GM19467 (cell line): ENCODE measurements around the gene SELENOS.

Source experiments
- ATAC-seq: cut with Tn5 transposase; IDR thresholded peaks from one replicate; pipeline ENCODE4 v1.9.1; 2021; ENCODE audit warnings: mild to moderate bottlenecking, moderate library complexity; ENCODE audit not compliant: unreplicated experiment

Gene SELENOS

GRCh38 chr15:101251830-101252820, 25.2 kb downstream of the SELENOS start, which contains the start of gene CHSY1:
TSS of gene CHSY1 (minus strand) at chr15:101252048. CDS start at chr15:101251456, 592 bp downstream.
- peak; percentile 63 for ATAC-seq

- ATAC-seq = peak; percentile 32
Measured at GRCh38 chr15:101250873-101251829, 26.1 kb downstream of the SELENOS start.

DNA sequence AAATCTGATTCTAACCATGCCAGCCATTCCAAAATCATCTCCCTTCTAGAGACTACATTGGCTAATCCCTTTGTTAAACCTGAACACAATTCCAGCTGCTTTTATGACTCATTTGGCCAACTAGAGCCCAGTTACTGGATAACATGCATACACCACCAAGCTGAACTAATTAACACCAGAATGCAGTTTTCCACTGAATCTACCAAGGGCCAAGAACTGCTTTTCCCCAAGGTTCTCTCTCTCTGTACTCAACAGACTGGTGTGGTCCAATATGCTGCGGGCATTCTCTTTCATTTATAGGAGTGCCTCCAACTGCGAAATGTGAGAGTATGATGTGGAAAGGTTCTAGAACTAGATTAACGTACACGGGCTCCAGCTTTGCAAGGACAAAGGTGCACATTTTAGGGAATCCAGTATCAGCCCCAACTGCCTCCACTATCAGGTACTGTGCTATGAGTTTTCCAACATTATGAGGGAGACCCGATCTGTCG, 26.9 kb downstream of the SELENOS start:
- no peak for ATAC-seq

GRCh38 chr15:101248274-101248673, 29.0 kb downstream of the SELENOS start:
- no peak for ATAC-seq

GRCh38 chr15:101246824-101247745, 30.2 kb downstream of the SELENOS start:
- no peak for ATAC-seq

GRCh38 chr15:101246391-101246790, 30.9 kb downstream of the SELENOS start:
- no peak for ATAC-seq

GRCh38 chr15:101244889-101245668, 32.2 kb downstream of the SELENOS start:
- no peak for ATAC-seq

- no peak for ATAC-seq
Measured at GRCh38 chr15:101244036-101244781, 33.1 kb downstream of the SELENOS start.

GRCh38 chr15:101243420-101243819, 33.9 kb downstream of the SELENOS start:
- no peak for ATAC-seq

DNA sequence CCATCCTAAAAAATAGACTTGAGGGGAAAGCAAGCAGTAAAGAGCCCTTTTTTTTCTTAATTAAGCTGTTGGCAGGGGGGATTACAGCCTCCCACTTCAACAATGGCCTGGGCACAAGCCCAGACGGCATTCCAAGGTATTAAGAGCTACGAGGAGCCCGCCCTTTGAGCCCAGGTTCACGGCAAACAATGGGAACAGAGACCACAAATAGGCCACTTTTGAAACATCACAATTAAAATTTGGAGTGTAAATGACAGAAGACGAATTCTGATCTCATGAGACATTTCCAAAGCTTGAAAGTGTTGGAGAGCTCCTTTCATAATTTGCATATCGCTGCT, 34.3 kb downstream of the SELENOS start:
- no peak for ATAC-seq

DNA sequence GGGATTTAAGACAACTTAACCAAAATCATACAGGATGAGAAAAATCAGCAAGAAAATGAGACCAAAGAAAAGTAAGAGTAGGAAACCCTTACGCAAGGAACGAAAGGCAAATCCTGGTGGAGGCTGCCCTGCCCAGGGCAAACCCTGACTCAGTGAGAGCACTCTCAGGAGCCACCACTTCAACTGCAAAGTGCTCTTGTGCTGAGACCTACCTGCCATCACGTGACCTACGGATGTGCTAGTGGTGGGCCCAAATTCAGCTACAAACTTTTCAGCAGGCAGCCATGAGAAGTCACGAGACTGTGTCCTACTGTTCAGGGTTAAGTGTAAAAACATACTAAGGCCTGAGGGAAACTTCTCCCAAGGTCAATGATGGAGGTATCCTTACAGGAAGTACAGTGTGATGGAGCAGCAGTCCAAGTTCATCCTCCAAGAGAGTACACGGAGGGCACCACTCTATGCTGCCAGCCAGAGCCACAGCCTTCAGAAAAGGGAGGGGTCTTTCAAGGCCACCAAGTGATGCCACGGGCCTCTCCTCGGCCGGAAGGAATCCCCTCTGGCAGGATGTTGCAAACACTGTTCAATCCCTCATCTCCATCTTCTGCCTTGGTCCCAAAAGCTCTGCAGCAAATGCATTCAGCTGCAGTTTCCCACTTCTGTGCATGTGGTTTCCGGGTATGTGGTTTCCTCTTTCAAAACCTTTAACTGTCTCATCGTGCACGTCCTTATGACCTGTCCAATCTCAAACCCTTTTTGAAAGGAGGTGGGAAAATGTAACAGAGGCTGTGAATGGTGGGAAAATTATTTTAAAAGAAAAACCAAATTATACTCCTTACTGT, 34.9 kb downstream of the SELENOS start:
- peak; percentile 59 for ATAC-seq

DNA sequence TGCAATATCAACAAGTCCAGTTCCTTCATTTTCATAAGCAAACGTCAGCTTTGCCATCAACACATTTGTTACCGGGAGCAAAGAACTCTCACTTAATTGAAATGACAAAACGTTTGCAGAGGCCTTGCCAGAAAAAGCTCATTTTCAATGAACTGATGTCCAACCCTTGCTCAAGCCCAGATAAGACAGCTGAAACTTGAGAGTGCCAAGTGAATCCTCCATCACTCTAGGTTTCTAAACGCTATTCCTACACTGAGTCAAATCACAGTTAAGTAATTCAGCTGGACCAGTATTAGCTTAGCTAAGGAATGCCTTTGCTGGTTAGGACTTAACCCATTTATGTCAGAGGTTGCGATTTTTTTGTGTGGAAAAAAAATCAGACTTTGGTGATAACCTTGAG, 36.9 kb downstream of the SELENOS start:
- no peak for ATAC-seq

DNA sequence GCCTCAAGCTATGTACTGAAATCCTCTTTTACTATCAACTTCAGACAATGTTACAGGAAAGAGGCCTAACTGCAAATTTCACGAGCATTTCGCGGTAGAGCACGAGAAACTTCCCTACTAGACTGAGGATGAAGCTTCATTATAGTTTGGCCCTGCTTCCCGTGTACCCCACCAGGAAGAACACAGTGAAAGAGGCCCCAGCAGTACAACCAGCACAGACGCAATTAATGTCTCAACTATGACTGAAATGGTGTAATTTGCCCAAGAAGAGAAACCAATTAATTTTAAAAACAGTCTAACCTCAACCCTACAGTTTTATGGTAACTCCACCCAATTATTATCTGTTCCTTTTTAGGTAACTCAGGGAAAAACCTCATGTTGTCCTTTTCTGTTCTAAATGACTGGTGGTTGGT, 37.6 kb downstream of the SELENOS start:
- ATAC-seq = no peak

DNA sequence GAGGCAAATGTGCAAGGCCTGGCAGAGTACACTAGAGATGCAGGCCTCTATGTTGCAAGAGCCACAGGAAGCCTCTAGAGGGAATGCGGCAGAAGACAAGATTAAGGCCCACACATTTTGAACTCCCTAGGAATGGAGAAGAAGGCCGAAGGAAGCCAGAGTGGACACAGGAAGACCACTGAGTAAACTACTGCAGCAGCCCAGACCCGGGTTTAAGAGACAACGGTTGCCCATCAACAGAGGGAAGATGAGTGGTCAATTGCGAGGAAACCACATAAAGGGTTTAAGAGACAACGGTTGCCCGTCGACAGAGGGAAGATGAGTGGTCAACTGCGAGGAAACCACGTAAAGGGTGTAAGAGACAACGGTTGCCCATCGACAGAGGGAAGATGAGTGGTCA, 40.0 kb downstream of the SELENOS start:
- no peak for ATAC-seq

- no peak for ATAC-seq
Measured at GRCh38 chr15:101233651-101234280, 43.5 kb downstream of the SELENOS start.

DNA sequence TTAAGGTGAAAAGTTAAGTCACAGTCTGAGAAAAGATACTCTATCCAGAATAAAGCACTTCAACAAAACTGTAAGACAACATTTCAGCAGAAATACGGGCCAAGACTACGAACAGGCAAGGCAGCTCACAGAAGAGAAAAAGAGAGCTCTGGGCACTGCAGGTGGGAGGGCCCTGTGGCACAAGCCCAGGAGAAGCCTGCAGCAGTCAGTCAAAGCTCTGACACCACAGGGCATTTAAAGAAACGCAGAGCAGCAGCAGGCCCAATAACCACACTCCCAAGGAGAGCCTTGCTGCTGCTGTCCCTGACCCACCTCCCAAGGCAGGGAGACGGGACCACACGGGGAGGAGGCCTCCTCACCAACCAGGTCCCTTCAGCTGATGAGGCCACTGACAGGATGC, 44.6 kb downstream of the SELENOS start:
- ATAC-seq = no peak

- no peak for ATAC-seq
Measured at GRCh38 chr15:101228313-101228712, 49.0 kb downstream of the SELENOS start.
